H9 (cell line): ENCODE results near the gene BBOF1. TPM values are rescaled to one million over a fixed set of nuclear protein-coding genes. Genes with fewer than 3 reads are reported as not detected.

ENCODE experiments used
- DNase-seq: peaks from one replicate; pipeline ENCODE4 v3.0.0-alpha.2; 2017
- H2AFZ ChIP-seq: one replicate; pipeline ENCODE4 v1.6.1; 2013; ENCODE audit warnings: mild to moderate bottlenecking, low read length, control low read depth, moderate library complexity
- H2AK5ac ChIP-seq: 2 replicates; pipeline ENCODE4 v1.6.1; 2013; ENCODE audit warnings: low read length, control low read depth, mixed read lengths; ENCODE audit not compliant: insufficient read length
- H2BK120ac ChIP-seq: one replicate; pipeline ENCODE4 v1.6.1; 2013; ENCODE audit warnings: low read depth, mild to moderate bottlenecking, low read length, control low read depth, inconsistent platforms; ENCODE audit not compliant: poor library complexity, severe bottlenecking
- H2BK12ac ChIP-seq: 2 replicates; pipeline ENCODE4 v1.6.1; 2013; ENCODE audit warnings: low read length, control low read depth, mixed read lengths, low read depth; ENCODE audit not compliant: insufficient read length
- H2BK15ac ChIP-seq: 2 replicates; pipeline ENCODE4 v1.6.1; 2013; ENCODE audit warnings: low read depth, low read length, control low read depth
- H2BK20ac ChIP-seq: one replicate; pipeline ENCODE4 v1.6.1; 2013; ENCODE audit warnings: low read depth, mild to moderate bottlenecking, low read length, control low read depth, inconsistent platforms; ENCODE audit not compliant: poor library complexity, severe bottlenecking
- H2BK5ac ChIP-seq: 2 replicates; pipeline ENCODE4 v1.6.1; 2013; ENCODE audit warnings: low read length, control low read depth, mixed read lengths; ENCODE audit not compliant: insufficient read length
- H3K14ac ChIP-seq: 2 replicates; pipeline ENCODE4 v1.6.1; 2013; ENCODE audit warnings: low read length, control low read depth; ENCODE audit not compliant: insufficient read depth
- H3K18ac ChIP-seq: 2 replicates; pipeline ENCODE4 v1.6.1; 2013; ENCODE audit warnings: low read depth, mild to moderate bottlenecking, mixed read lengths, low read length, control low read depth; ENCODE audit not compliant: insufficient read length
- H3K23ac ChIP-seq: 2 replicates; pipeline ENCODE4 v1.6.1; 2013; ENCODE audit warnings: low read length, control low read depth, mixed read lengths, low read depth; ENCODE audit not compliant: insufficient read length
- H3K23me2 ChIP-seq: 2 replicates; pipeline ENCODE4 v1.6.1; 2013; ENCODE audit warnings: low read depth, mild to moderate bottlenecking, mixed read lengths, low read length, control low read depth; ENCODE audit not compliant: insufficient read length, poor library complexity, severe bottlenecking
- H3K27ac ChIP-seq: 2 replicates; pipeline ENCODE4 v1.5.1; 2013; ENCODE audit warnings: low read length, control low read depth, mixed read lengths, low read depth; ENCODE audit not compliant: insufficient read length
- H3K27me3 ChIP-seq: 2 replicates; pipeline ENCODE4 v1.6.1; 2013; ENCODE audit warnings: low read length, control low read depth, inconsistent platforms; ENCODE audit not compliant: insufficient read depth
- H3K4ac ChIP-seq: 2 replicates; pipeline ENCODE4 v1.6.1; 2013; ENCODE audit warnings: low read depth, mild to moderate bottlenecking, control low read depth, inconsistent platforms, low read length, moderate library complexity
- H3K4me1 ChIP-seq: 2 replicates; pipeline ENCODE4 v1.6.1; 2013; ENCODE audit warnings: low read length, control low read depth, inconsistent platforms; ENCODE audit not compliant: insufficient read depth
- H3K4me2 ChIP-seq: 2 replicates; pipeline ENCODE4 v1.6.1; 2013; ENCODE audit warnings: low read length, control low read depth, mixed read lengths; ENCODE audit not compliant: insufficient read length, insufficient read depth
- H3K56ac ChIP-seq: 2 replicates; pipeline ENCODE4 v1.6.1; 2013; ENCODE audit warnings: low read depth, mild to moderate bottlenecking, mixed read lengths, low read length, control low read depth; ENCODE audit not compliant: insufficient read length
- H3K79me1 ChIP-seq: 2 replicates; pipeline ENCODE4 v1.6.1; 2013; ENCODE audit warnings: low read depth, mild to moderate bottlenecking, moderate library complexity, low read length, control low read depth, inconsistent platforms; ENCODE audit not compliant: insufficient read depth, poor library complexity, severe bottlenecking
- H3K79me2 ChIP-seq: 2 replicates; pipeline ENCODE4 v1.6.1; 2013; ENCODE audit warnings: low read length, control low read depth, inconsistent platforms; ENCODE audit not compliant: insufficient read depth
- H3K9ac ChIP-seq: 2 replicates; pipeline ENCODE4 v1.6.1; 2013; ENCODE audit warnings: low read length, control low read depth, mixed read lengths; ENCODE audit not compliant: insufficient read length; ENCODE audit errors: extremely low read depth
- H3K9me3 ChIP-seq: one replicate; pipeline ENCODE4 v1.6.1; 2013; ENCODE audit warnings: low read depth, low read length, inconsistent platforms; ENCODE audit not compliant: control insufficient read depth
- H3T11ph ChIP-seq: one replicate; pipeline ENCODE4 v1.6.1; 2013; ENCODE audit warnings: mild to moderate bottlenecking, low read length, control low read depth, inconsistent platforms
- H4K20me1 ChIP-seq: one replicate; pipeline ENCODE4 v1.6.1; 2013; ENCODE audit not compliant: control insufficient read depth, insufficient read length, insufficient read depth
- H4K5ac ChIP-seq: 2 replicates; pipeline ENCODE4 v1.6.1; 2013; ENCODE audit warnings: low read depth, mild to moderate bottlenecking, mixed read lengths, low read length, control low read depth; ENCODE audit not compliant: insufficient read length
- H4K8ac ChIP-seq: replicated peaks from 2 replicates; pipeline ENCODE4 v1.6.1; 2013; ENCODE audit warnings: low read length, control low read depth, mixed read lengths, low read depth; ENCODE audit not compliant: insufficient read length
- H4K91ac ChIP-seq: 2 replicates; pipeline ENCODE4 v1.6.1; 2013; ENCODE audit warnings: low read depth, mild to moderate bottlenecking, moderate library complexity, mixed read lengths, low read length, control low read depth; ENCODE audit not compliant: insufficient read length
- H3K27ac Mint-ChIP-seq, 3 experiments: 2 replicates in 2 of 3; 3 replicates in 1 of 3; pipeline ENCODE4 v1.8.0; 2020 to 2021; ENCODE audit warnings: mixed read lengths in 3 of 3, mild to moderate bottlenecking in 1 of 3, moderate library complexity in 1 of 3
- H3K27me3 Mint-ChIP-seq: 2 replicates; pipeline ENCODE4 v1.8.0; 2021; ENCODE audit warnings: low read depth, mild to moderate bottlenecking, moderate library complexity, mixed read lengths
- H3K36me3 Mint-ChIP-seq, 3 experiments: 2 replicates in 2 of 3; 3 replicates in 1 of 3; pipeline ENCODE4 v1.8.0; 2020 to 2021; ENCODE audit warnings: low read depth in 3 of 3, mixed read lengths in 3 of 3; ENCODE audit not compliant: insufficient read depth in 1 of 3
- H3K4me1 Mint-ChIP-seq, 2 experiments: 2 replicates each; pipeline ENCODE4 v1.8.0; 2020; ENCODE audit warnings: mixed read lengths in 2 of 2
- H3K4me3 Mint-ChIP-seq, 2 experiments: 2 replicates in 1 of 2; 3 replicates in 1 of 2; pipeline ENCODE4 v1.8.0; 2020 to 2021; ENCODE audit warnings: mild to moderate bottlenecking in 2 of 2, mixed read lengths in 2 of 2, moderate library complexity in 1 of 2
- H3K9me3 Mint-ChIP-seq, 2 experiments: 2 replicates in 1 of 2; 3 replicates in 1 of 2; pipeline ENCODE4 v1.8.0; 2020; ENCODE audit warnings: mild to moderate bottlenecking in 2 of 2, mixed read lengths in 2 of 2, moderate library complexity in 1 of 2
- WGBS: extraction: QIAGEN DNeasy Blood & Tissue Kit; methylation state at CpG from one replicate; pipeline ENCODE4 v1.1.7; 2013; ENCODE audit warnings: missing lambda C conversion rate, low lambda C conversion rate, mixed read lengths; ENCODE audit not compliant: insufficient read length; ENCODE audit errors: extremely low coverage; 5-methylcytosine and 5-hydroxymethylcytosine counted together
- total RNA-seq: library from RNA; stranded (reverse); gene quantifications from 2 replicates; pipeline ENCODE4 v1.2.1, GENCODE V29; 2021
- TF ChIP-seq, protein P1 (sequence below): fragments of 200-600 bp; sonication (generic); conservative IDR thresholded peaks from 3 replicates; pipeline ENCODE4 v1.8.0; 2021; ENCODE audit warnings: antibody characterized with exemption, mild to moderate bottlenecking

BBOF1 gene
- total RNA-seq, 1 experiment from 2014 or later = 0.61 TPM

DNA sequence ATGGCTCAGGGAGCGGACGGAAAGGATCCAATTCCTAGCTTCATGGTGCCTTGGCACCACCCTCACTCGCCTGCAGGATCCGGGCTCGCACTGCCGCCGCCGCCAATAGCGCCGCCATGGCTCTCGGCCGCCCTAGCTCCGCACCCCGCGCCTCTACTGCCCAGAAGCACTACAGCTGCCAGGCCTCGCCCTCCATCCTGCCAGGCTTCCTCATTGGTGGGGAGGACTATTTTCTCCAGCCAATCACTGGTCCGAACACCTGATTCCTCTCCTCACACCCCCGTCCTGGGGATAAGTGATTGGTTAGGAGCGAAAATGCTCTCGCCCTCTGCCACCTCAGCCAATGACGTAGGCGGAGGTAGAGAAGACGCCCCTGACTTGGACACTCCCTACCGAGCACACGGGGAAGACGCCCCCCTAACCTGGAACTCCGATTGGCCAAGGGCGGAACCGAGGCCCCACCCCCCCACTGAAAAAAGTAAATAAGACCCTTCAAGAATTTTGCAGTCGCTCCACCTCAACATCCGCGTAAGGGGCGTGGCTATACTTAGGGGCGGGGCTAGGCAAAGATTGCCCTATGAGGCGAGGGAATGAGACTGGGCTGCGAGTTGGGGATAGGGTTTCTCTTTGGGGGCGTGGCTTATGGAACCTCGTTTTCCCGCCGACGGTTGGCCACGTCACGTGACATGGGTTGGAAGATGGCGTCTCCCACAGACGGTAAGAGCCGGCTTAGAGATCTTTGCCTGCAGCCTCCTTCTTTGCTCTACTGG lies 65.3 kb downstream of the BBOF1 start, which contains the start of the genes ALDH6A1 and LIN52:
Gene ALDH6A1 (minus strand): TSS at position 177 of the 770 bp plus-strand sequence. CDS start 59 bp downstream, at position 118.
Gene LIN52 (plus strand): TSS at position 680 of the 770 bp plus-strand sequence. CDS start 19 bp downstream, at position 699.
- peak within 1 kb of the TSS; percentile 85 for H3K14ac ChIP-seq
- peak within 1 kb of the TSS; percentile 97 to 100 (median 99) for H3K27ac Mint-ChIP-seq
- no peaks in the 10 kb centered on the region for H3K27me3 ChIP-seq
- peak within 1 kb of the TSS; percentile 74 for H3K18ac ChIP-seq
- H3K27ac ChIP-seq = peak within 1 kb of the TSS; percentile 51
- DNase-seq = peak; percentile 100
- no peaks in the 10 kb centered on the region; the same call in 1 of the 2 replicates for H3K27me3 Mint-ChIP-seq
- H3K23me2 ChIP-seq = peaks cover 4% of the 10 kb centered on the region
- no peak within 1 kb of the TSS for H4K8ac ChIP-seq
- H2BK15ac ChIP-seq = no peak within 1 kb of the TSS
- no peaks in the 10 kb centered on the region for H3K4me1 ChIP-seq
- no peak within 1 kb of the TSS for H2BK20ac ChIP-seq
- peaks cover under 1% of the 10 kb centered on the region for H3K79me1 ChIP-seq
- H2BK120ac ChIP-seq = no peak within 1 kb of the TSS
- peaks cover 11 to 15% of the 10 kb centered on the region in 2 experiments for H3K4me1 Mint-ChIP-seq
- peak within 1 kb of the TSS; percentile 96 for H3K9ac ChIP-seq
- peak within 1 kb of the TSS; percentile 36 for H4K5ac ChIP-seq
- H3K9me3 ChIP-seq = no peaks in the 10 kb centered on the region
- no CpG with 5 or more reads among the region's 46 CpGs for WGBS
- H3K56ac ChIP-seq = peak within 1 kb of the TSS; percentile 2
- peak within 1 kb of the TSS; percentile 67 for H3K4me2 ChIP-seq
- no peaks in the 10 kb centered on the region; a peak in 1 of 7 replicates for H3K36me3 Mint-ChIP-seq
- H2AFZ ChIP-seq = no peak within 1 kb of the TSS
- TF ChIP-seq, protein P1, sequence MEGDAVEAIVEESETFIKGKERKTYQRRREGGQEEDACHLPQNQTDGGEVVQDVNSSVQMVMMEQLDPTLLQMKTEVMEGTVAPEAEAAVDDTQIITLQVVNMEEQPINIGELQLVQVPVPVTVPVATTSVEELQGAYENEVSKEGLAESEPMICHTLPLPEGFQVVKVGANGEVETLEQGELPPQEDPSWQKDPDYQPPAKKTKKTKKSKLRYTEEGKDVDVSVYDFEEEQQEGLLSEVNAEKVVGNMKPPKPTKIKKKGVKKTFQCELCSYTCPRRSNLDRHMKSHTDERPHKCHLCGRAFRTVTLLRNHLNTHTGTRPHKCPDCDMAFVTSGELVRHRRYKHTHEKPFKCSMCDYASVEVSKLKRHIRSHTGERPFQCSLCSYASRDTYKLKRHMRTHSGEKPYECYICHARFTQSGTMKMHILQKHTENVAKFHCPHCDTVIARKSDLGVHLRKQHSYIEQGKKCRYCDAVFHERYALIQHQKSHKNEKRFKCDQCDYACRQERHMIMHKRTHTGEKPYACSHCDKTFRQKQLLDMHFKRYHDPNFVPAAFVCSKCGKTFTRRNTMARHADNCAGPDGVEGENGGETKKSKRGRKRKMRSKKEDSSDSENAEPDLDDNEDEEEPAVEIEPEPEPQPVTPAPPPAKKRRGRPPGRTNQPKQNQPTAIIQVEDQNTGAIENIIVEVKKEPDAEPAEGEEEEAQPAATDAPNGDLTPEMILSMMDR = 0 out of 3 replicates have a peak, but pooled peaks have one; percentile 25
- peak within 1 kb of the TSS; percentile 6 for H4K91ac ChIP-seq
- no peak within 1 kb of the TSS for H3K23ac ChIP-seq
- no peaks in the 10 kb centered on the region for H4K20me1 ChIP-seq
- no peak within 1 kb of the TSS; the same call in 1 of the 2 replicates for H3K4ac ChIP-seq
- H3T11ph ChIP-seq = no peak within 1 kb of the TSS
- peak within 1 kb of the TSS; percentile 31 for H2BK12ac ChIP-seq
- peak within 1 kb of the TSS; percentile 58 for H2BK5ac ChIP-seq
- H2AK5ac ChIP-seq = no peak within 1 kb of the TSS
- no peaks in the 10 kb centered on the region; the same call in 1 of the 2 replicates for H3K79me2 ChIP-seq
- peak within 1 kb of the TSS; percentile 96 to 98 for H3K4me3 Mint-ChIP-seq
- no peaks in the 10 kb centered on the region; a peak in 1 of 5 replicates for H3K9me3 Mint-ChIP-seq
